ENCODE results near the gene CDH3. TPM values are rescaled to one million over a fixed set of nuclear protein-coding genes. Genes with fewer than 3 reads are reported as not detected.

The CDH3 gene
- polyA plus RNA-seq, 1 donor (not counting 4 experiments of a cell fraction or from before 2014, with no cell fraction given): 366 TPM

DNA sequence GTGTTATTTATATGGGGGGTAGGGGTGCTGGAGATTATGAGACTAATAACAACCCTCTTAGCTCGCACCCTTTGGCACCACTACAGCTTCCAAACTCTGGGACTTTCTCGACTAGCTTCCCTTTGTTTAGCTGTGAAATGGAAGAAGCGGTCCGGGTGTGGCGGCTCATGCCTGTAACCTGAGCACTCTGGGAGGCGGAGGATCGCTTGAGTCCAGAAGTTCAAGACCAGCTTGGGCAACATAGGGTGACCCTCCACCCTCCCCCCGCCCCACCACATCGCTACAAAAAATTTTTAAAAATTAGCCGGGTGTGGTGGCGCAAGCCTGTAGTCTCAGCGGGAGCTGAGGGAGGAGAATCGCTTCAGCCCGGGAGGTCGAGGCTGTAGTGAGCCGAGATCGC lies 814 bp upstream of the CDH3 start:
- dilution Hi-C loops (cut with MboI; ENCODE audit: extremely low pct_ligation_motif_present, low sequenced_read_pairs): no loop called here
- no peaks in the 10 kb centered on the region for H3K9me3 ChIP-seq (ENCODE audit: control insufficient read depth, low read depth, low read length)
- peaks cover 16% of the 10 kb centered on the region for H4K20me1 ChIP-seq (ENCODE audit: control insufficient read depth, extremely low read depth, insufficient read depth, low read length)
- peaks cover 45% of the 10 kb centered on the region for H3K79me2 ChIP-seq (ENCODE audit: control insufficient read depth, insufficient read depth, low read length)
- H3K9ac ChIP-seq (ENCODE audit: control insufficient read depth, extremely low read depth, insufficient read depth, low read length): peak overlapping the region; percentile 90
- H3K27ac ChIP-seq (ENCODE audit: control insufficient read depth, insufficient read depth, low read length): peak overlapping the region; percentile 94
- TF ChIP-seq, protein P1, sequence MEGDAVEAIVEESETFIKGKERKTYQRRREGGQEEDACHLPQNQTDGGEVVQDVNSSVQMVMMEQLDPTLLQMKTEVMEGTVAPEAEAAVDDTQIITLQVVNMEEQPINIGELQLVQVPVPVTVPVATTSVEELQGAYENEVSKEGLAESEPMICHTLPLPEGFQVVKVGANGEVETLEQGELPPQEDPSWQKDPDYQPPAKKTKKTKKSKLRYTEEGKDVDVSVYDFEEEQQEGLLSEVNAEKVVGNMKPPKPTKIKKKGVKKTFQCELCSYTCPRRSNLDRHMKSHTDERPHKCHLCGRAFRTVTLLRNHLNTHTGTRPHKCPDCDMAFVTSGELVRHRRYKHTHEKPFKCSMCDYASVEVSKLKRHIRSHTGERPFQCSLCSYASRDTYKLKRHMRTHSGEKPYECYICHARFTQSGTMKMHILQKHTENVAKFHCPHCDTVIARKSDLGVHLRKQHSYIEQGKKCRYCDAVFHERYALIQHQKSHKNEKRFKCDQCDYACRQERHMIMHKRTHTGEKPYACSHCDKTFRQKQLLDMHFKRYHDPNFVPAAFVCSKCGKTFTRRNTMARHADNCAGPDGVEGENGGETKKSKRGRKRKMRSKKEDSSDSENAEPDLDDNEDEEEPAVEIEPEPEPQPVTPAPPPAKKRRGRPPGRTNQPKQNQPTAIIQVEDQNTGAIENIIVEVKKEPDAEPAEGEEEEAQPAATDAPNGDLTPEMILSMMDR (optimal IDR thresholded peaks at IDR 0.05 in 1 of 3, IDR thresholded peaks at IDR 0.05 in 1 of 3, conservative IDR thresholded peaks at IDR 0.05 in 1 of 3; ENCODE audit: extremely low read depth in 1 of 3, insufficient read depth in 2 of 3, low read length in 3 of 3): no peak
- TF ChIP-seq EZH2 (IDR thresholded peaks at IDR 0.05; ENCODE audit: low read length): no peak
- peaks cover 12 to 21% of the 10 kb centered on the region in 2 experiments for H3K36me3 ChIP-seq (ENCODE audit: control insufficient read depth in 2 of 2, extremely low read depth in 1 of 2, insufficient read depth in 2 of 2, low read length in 2 of 2)
- peak overlapping the region; percentile 92 for H3K4me2 ChIP-seq (ENCODE audit: control insufficient read depth, extremely low read depth, insufficient read depth, low read depth, low read length)
- no peaks in the 10 kb centered on the region for H3K9me1 ChIP-seq (ENCODE audit: control insufficient read depth, extremely low read depth, insufficient read depth, low read length)
- no peaks in the 10 kb centered on the region for H3K27me3 ChIP-seq (ENCODE audit: control insufficient read depth, extremely low read depth, insufficient read depth, low read length)
- H2AFZ ChIP-seq (ENCODE audit: control insufficient read depth, low read length): no peak overlapping the region
- peak overlapping the region; percentile 71 to 87 (median 74) for H3K4me3 ChIP-seq (ENCODE audit: control insufficient read depth in 2 of 3, extremely low read depth in 1 of 3, insufficient read depth in 2 of 3, low read depth in 1 of 3, low read length in 3 of 3)
- no peak for DNase-seq (ENCODE audit: low read depth, low spot score)
- peak; percentile 48 for FAIRE-seq
- H3K4me1 ChIP-seq (ENCODE audit: control insufficient read depth, extremely low read depth, insufficient read depth, low read length): peaks cover 27% of the 10 kb centered on the region

DNA sequence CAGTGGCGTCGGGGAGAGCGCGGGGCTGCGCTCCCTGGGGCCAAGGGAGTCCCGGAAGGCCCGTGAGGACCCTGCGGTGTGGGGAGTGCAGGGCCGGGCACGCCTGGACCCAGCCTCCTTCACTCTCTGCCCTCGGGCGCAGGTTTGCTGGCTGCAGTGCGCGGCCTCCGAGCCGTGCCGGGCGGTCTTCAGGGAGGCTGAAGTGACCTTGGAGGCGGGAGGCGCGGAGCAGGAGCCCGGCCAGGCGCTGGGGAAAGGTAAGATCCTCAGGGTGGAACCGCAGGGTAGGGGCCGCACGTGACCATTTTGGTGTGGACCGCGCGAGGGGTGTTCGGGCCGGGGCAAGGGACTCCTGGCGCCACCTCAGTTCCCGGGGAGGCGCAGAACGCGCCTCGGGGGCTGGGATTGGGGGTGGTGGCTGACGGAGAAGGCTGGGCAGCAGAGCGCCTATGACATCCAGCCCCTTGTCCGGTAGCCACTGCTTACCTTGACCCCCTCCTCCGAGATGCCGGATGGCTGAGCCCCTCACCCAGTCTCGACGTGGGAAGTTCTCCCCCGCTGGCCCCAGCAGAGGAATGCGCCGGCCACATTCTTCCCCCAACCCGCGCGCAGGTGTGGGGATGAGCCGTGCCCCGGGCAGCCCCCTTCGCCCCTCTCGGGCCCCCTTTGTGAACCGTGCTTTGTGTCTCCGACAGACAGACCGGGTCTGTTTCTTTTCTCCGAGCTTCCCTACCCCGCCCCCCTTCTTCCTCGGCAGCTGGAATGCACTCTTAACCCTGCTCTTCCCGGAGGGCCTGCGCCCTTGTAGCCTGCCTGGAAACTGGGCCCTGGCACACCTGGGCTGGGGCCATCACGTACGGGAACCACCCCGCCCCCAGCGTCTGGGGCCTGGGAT lies 631 bp downstream of the CDH3 start:
- Histone ChIP-seq H3K4me2 (ENCODE audit: control insufficient read depth, extremely low read depth, insufficient read depth, low read depth, low read length) (peak overlapping the region; percentile 92), H3K4me3 (ENCODE audit: control insufficient read depth in 2 of 3, extremely low read depth in 1 of 3, insufficient read depth in 2 of 3, low read depth in 1 of 3, low read length in 3 of 3) (peak overlapping the region; percentile 71 to 87 (median 74)), H3K9ac (ENCODE audit: control insufficient read depth, extremely low read depth, insufficient read depth, low read length) (peak overlapping the region; percentile 90), H2AFZ (ENCODE audit: control insufficient read depth, low read length) (no peak overlapping the region), H3K9me3 (ENCODE audit: control insufficient read depth, low read depth, low read length) (no peaks in the 10 kb centered on the region), H3K27ac (ENCODE audit: control insufficient read depth, insufficient read depth, low read length) (peak overlapping the region; percentile 94), H3K36me3 (ENCODE audit: control insufficient read depth in 2 of 2, extremely low read depth in 1 of 2, insufficient read depth in 2 of 2, low read length in 2 of 2) (peaks cover 14 to 27% of the 10 kb centered on the region in 2 experiments), H3K27me3 (ENCODE audit: control insufficient read depth, extremely low read depth, insufficient read depth, low read length) (no peaks in the 10 kb centered on the region), H3K4me1 (ENCODE audit: control insufficient read depth, extremely low read depth, insufficient read depth, low read length) (peaks cover 26% of the 10 kb centered on the region), H3K9me1 (ENCODE audit: control insufficient read depth, extremely low read depth, insufficient read depth, low read length) (no peaks in the 10 kb centered on the region), H4K20me1 (ENCODE audit: control insufficient read depth, extremely low read depth, insufficient read depth, low read length) (peaks cover 20% of the 10 kb centered on the region), H3K79me2 (ENCODE audit: control insufficient read depth, insufficient read depth, low read length) (peaks cover 59% of the 10 kb centered on the region)
- dilution Hi-C loops (cut with MboI; ENCODE audit: extremely low pct_ligation_motif_present, low sequenced_read_pairs): no loop called here
- TF ChIP-seq EZH2 (IDR thresholded peaks at IDR 0.05; ENCODE audit: low read length): no peak
- TF ChIP-seq, protein P1 (optimal IDR thresholded peaks at IDR 0.05 in 1 of 3, IDR thresholded peaks at IDR 0.05 in 1 of 3, conservative IDR thresholded peaks at IDR 0.05 in 1 of 3; ENCODE audit: extremely low read depth in 1 of 3, insufficient read depth in 2 of 3, low read length in 3 of 3): no peak
- FAIRE-seq (no peak), DNase-seq (ENCODE audit: low read depth, low spot score) (no peak)

All from keratinocyte (primary cell).